Measurements from ENCODE around the gene ZBTB42.

ZBTB42 gene

GRCh38 chr14:104783484-104784217 lies 17.2 kb upstream of the ZBTB42 start:
- DNase-seq: no peak

GRCh38 chr14:104784218-104784568 lies 16.7 kb upstream of the ZBTB42 start:
- DNase-seq: no peak

GRCh38 chr14:104784846-104785707 lies 15.8 kb upstream of the ZBTB42 start:
- peak; percentile 44 for DNase-seq

GRCh38 chr14:104785708-104786080 lies 15.2 kb upstream of the ZBTB42 start:
- DNase-seq: no peak

- DNase-seq: no peak
Observed at GRCh38 chr14:104786091-104786586, 14.8 kb upstream of the ZBTB42 start.

GRCh38 chr14:104786726-104787675 lies 13.9 kb upstream of the ZBTB42 start:
- no peak for DNase-seq

GRCh38 chr14:104787736-104788135 lies 13.2 kb upstream of the ZBTB42 start:
- no peak for DNase-seq

- peak; percentile 89 for DNase-seq
Observed at GRCh38 chr14:104788161-104788818, 12.6 kb upstream of the ZBTB42 start.

GRCh38 chr14:104788873-104789663 lies 11.8 kb upstream of the ZBTB42 start:
- DNase-seq: no peak

GRCh38 chr14:104789752-104790743 lies 10.9 kb upstream of the ZBTB42 start:
- DNase-seq: no peak

- DNase-seq: no peak
Observed at GRCh38 chr14:104791425-104791824, 9.5 kb upstream of the ZBTB42 start.

GRCh38 chr14:104792101-104792884 lies 8.6 kb upstream of the ZBTB42 start:
- no peak for DNase-seq

GRCh38 chr14:104792945-104793702 lies 7.8 kb upstream of the ZBTB42 start:
- no peak for DNase-seq

- no peak for DNase-seq
Observed at GRCh38 chr14:104793703-104793959, 7.3 kb upstream of the ZBTB42 start.

- DNase-seq: no peak
Observed at GRCh38 chr14:104794099-104794498, 6.8 kb upstream of the ZBTB42 start.

GRCh38 chr14:104794631-104794992 lies 6.3 kb upstream of the ZBTB42 start:
- no peak for DNase-seq

GRCh38 chr14:104794993-104795780 lies 5.7 kb upstream of the ZBTB42 start, which contains the start of gene AKT1:
Gene AKT1 (minus strand): TSS chr14:104795748. CDS start chr14:104792643, 3,105 bp downstream.
- no peak for DNase-seq

Measured in NCI-H1092 (cell line).